CD14-positive monocyte (primary cell): ENCODE results near the gene DBNDD2. TPM values are rescaled to one million over a fixed set of nuclear protein-coding genes. Genes with fewer than 3 reads are reported as not detected.

ENCODE experiments used
- DNase-seq, 3 donors: peaks; one replicate each; pipeline ENCODE4 v3.0.0-alpha.2; 2011 to 2022
- H2AFZ ChIP-seq: 2 replicates; pipeline ENCODE4 v1.6.0; 2012; ENCODE audit warnings: mild to moderate bottlenecking, low read depth, low read length, inconsistent platforms; ENCODE audit not compliant: insufficient read depth, poor library complexity, severe bottlenecking
- H3K27ac ChIP-seq, 2 donors: 1 replicate in 1 of 2; 2 replicates in 1 of 2; pipeline ENCODE4 v1.5.1; 2012 to 2013; ENCODE audit warnings: low read length in 2 of 2, control low read depth in 1 of 2, inconsistent platforms in 1 of 2, low read depth in 1 of 2, mild to moderate bottlenecking in 1 of 2
- H3K27me3 ChIP-seq, 2 donors: one replicate each; pipeline versions ENCODE4 v1.6.0 to v1.6.1; 2011 to 2013; ENCODE audit warnings: low read length in 2 of 2; ENCODE audit not compliant: control insufficient read depth in 2 of 2, insufficient read depth in 2 of 2
- H3K36me3 ChIP-seq, 2 donors: replicated peaks in 1 of 2; 1 replicate in 1 of 2; 2 replicates in 1 of 2; pipeline versions ENCODE4 v1.5.1 to v1.6.1; 2012 to 2013; ENCODE audit warnings: low read length in 2 of 2, control low read depth in 1 of 2, inconsistent platforms in 1 of 2, mild to moderate bottlenecking in 1 of 2; ENCODE audit not compliant: insufficient read depth in 2 of 2, control insufficient read depth in 1 of 2
- H3K4me1 ChIP-seq, 2 donors: 1 replicate in 1 of 2; 2 replicates in 1 of 2; pipeline versions ENCODE4 v1.5.1 to v1.6.1; 2012 to 2013; ENCODE audit warnings: low read length in 2 of 2, control low read depth in 1 of 2, inconsistent platforms in 1 of 2, mild to moderate bottlenecking in 1 of 2, moderate library complexity in 1 of 2; ENCODE audit not compliant: insufficient read depth in 2 of 2, control insufficient read depth in 1 of 2
- H3K4me2 ChIP-seq: replicated peaks from 2 replicates; pipeline ENCODE3; 2012; ENCODE audit warnings: low read length, moderate library complexity, mild to moderate bottlenecking; ENCODE audit not compliant: poor library complexity, severe bottlenecking; ENCODE audit errors: extremely low read depth
- H3K4me3 ChIP-seq, 3 experiments: fragments of 200-600 bp in 1 of 3; sonication (generic) in 1 of 3; replicated peaks in 1 of 3; 1 replicate in 2 of 3; 2 replicates in 1 of 3; pipeline ENCODE4 v1.5.1; 2011 to 2013; ENCODE audit warnings: low read length in 3 of 3, mild to moderate bottlenecking in 3 of 3, control low read depth in 2 of 3, low read depth in 2 of 3, inconsistent platforms in 1 of 3, moderate library complexity in 1 of 3
- H3K79me2 ChIP-seq: 2 replicates; pipeline ENCODE4 v1.6.0; 2012; ENCODE audit warnings: mild to moderate bottlenecking, control low read depth, inconsistent platforms, low read length, moderate library complexity; ENCODE audit not compliant: insufficient read depth
- H3K9ac ChIP-seq: 2 replicates; pipeline ENCODE4 v1.6.0; 2017; ENCODE audit warnings: low read length, mild to moderate bottlenecking; ENCODE audit not compliant: insufficient read depth, poor library complexity, severe bottlenecking
- H3K9me3 ChIP-seq, 2 donors: replicated peaks in 1 of 2; 1 replicate in 1 of 2; 2 replicates in 1 of 2; pipeline versions ENCODE4 v1.5.1 to v1.6.1; 2012 to 2013; ENCODE audit warnings: low read length in 2 of 2, control low read depth in 1 of 2; ENCODE audit not compliant: control insufficient read depth in 1 of 2, insufficient read depth in 1 of 2
- H4K20me1 ChIP-seq: 2 replicates; pipeline ENCODE4 v1.6.0; 2012; ENCODE audit warnings: mild to moderate bottlenecking, low read length, control low read depth, moderate library complexity; ENCODE audit not compliant: insufficient read depth
- H3K27ac Mint-ChIP-seq, 7 donors: one replicate each; pipeline ENCODE4 v1.8.0; 2020; ENCODE audit warnings: mild to moderate bottlenecking in 7 of 7, mixed read lengths in 7 of 7, moderate library complexity in 6 of 7, inconsistent platforms in 2 of 7
- H3K27me3 Mint-ChIP-seq, 3 donors: one replicate each; pipeline ENCODE4 v1.8.0; 2021 to 2022; ENCODE audit warnings: low read depth in 3 of 3, mild to moderate bottlenecking in 3 of 3, mixed read lengths in 3 of 3, moderate library complexity in 3 of 3, inconsistent platforms in 1 of 3
- H3K36me3 Mint-ChIP-seq, 2 donors: one replicate each; pipeline ENCODE4 v1.8.0; 2020; ENCODE audit warnings: mixed read lengths in 2 of 2, inconsistent platforms in 1 of 2, mild to moderate bottlenecking in 1 of 2
- H3K4me1 Mint-ChIP-seq: one replicate; pipeline ENCODE4 v1.8.0; 2020; ENCODE audit warnings: mild to moderate bottlenecking, mixed read lengths
- H3K4me3 Mint-ChIP-seq, 2 donors: one replicate each; pipeline ENCODE4 v1.8.0; 2020; ENCODE audit warnings: mild to moderate bottlenecking in 2 of 2, mixed read lengths in 2 of 2, moderate library complexity in 1 of 2
- H3K9me3 Mint-ChIP-seq, 7 donors: one replicate each; pipeline ENCODE4 v1.8.0; 2020 to 2022; ENCODE audit warnings: mixed read lengths in 7 of 7, mild to moderate bottlenecking in 6 of 7, moderate library complexity in 6 of 7, inconsistent platforms in 2 of 7
- WGBS: methylation state at CpG from one replicate; pipeline ENCODE4 v1.1.5; 2013; ENCODE audit warnings: missing lambda C conversion rate; ENCODE audit not compliant: insufficient coverage; 5-methylcytosine and 5-hydroxymethylcytosine counted together
- intact Hi-C, 2 donors: fragments of 100-400 bp; cut with micrococcal nuclease; formaldehyde crosslinking; loops; one replicate each; pipeline versions ENCODE4 v1.15.0 to v1.15.1; 2023
- polyA plus RNA-seq, 3 donors: library from polyadenylated mRNA; depleted of rRNA in 1 of 3; unstranded in 2 of 3; stranded (reverse) in 1 of 3; fragments of 300-500 nt in 2 of 3; fragments of >200 nt in 1 of 3; fragmentation: Illumina TruSeq in 2 of 3; gene quantifications; 1 replicate in 2 of 3; 2 replicates in 1 of 3; pipeline ENCODE4 v1.2.3, GENCODE V29; 2012 to 2021
- TF ChIP-seq, protein P1 (sequence below): fragments of 200-600 bp; IDR thresholded peaks from one replicate; pipeline ENCODE4 v1.8.0; 2022; ENCODE audit warnings: antibody characterized with exemption, mild to moderate bottlenecking

DBNDD2 gene
- polyA plus RNA-seq, 3 donors, result 15.6 to 22.1 (median 21.9) TPM

DNA sequence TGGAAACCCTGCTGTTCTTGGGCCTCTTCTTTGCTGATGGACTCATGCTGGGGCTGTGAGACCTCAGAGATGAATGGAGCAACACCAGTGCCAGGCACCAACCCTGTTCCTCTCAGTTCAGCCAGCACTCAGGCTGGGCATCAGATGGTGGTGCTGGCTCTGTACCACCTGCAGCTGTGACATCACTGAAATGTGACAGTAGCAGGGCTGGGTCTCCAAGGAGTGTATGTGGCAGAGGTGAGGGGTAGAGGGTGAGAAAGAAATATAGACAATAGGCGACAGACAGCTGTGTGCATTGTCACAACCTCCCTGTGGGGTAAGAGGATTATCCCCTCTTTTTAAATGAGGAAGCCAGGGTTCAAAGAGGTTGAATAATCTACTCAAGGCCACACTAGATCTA, 29.9 kb upstream of the DBNDD2 start, which contains the start of gene TP53TG5:
TP53TG5 (minus strand) TSS at position 135 of the 400 bp plus-strand sequence; CDS start at position 46, 89 bp downstream.
- Histone ChIP-seq H2AFZ (no peak within 1 kb of the TSS), H3K4me1 (peaks cover 8% of the 10 kb centered on the region in 2 donors), H3K9ac (no peak within 1 kb of the TSS), H3K79me2 (no peaks in the 10 kb centered on the region), H3K27ac (no peak within 1 kb of the TSS), H3K36me3 (peaks cover 0 to 5% of the 10 kb centered on the region in 2 donors), H3K9me3 (no peaks in the 10 kb centered on the region), H3K4me2 (no peak within 1 kb of the TSS), H3K27me3 (no peaks in the 10 kb centered on the region), H4K20me1 (no peaks in the 10 kb centered on the region), H3K4me3 (no peak within 1 kb of the TSS)
- intact Hi-C loops, result no loop called here
- Mint-ChIP-seq H3K4me3 (no peak within 1 kb of the TSS), H3K4me1 (peaks cover 11% of the 10 kb centered on the region), H3K27me3 (peaks cover 0 to 5% (median 0%) of the 10 kb centered on the region in 3 donors), H3K27ac (peak within 1 kb of the TSS in 1 of 7 donors; percentile 5), H3K36me3 (peaks cover 14 to 20% of the 10 kb centered on the region in 2 donors), H3K9me3 (no peaks in the 10 kb centered on the region)
- TF ChIP-seq, protein P1, sequence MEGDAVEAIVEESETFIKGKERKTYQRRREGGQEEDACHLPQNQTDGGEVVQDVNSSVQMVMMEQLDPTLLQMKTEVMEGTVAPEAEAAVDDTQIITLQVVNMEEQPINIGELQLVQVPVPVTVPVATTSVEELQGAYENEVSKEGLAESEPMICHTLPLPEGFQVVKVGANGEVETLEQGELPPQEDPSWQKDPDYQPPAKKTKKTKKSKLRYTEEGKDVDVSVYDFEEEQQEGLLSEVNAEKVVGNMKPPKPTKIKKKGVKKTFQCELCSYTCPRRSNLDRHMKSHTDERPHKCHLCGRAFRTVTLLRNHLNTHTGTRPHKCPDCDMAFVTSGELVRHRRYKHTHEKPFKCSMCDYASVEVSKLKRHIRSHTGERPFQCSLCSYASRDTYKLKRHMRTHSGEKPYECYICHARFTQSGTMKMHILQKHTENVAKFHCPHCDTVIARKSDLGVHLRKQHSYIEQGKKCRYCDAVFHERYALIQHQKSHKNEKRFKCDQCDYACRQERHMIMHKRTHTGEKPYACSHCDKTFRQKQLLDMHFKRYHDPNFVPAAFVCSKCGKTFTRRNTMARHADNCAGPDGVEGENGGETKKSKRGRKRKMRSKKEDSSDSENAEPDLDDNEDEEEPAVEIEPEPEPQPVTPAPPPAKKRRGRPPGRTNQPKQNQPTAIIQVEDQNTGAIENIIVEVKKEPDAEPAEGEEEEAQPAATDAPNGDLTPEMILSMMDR, result no peak
- WGBS, result no CpG with 5 or more reads among the region's 1 CpG
- no peak for DNase-seq

DNA sequence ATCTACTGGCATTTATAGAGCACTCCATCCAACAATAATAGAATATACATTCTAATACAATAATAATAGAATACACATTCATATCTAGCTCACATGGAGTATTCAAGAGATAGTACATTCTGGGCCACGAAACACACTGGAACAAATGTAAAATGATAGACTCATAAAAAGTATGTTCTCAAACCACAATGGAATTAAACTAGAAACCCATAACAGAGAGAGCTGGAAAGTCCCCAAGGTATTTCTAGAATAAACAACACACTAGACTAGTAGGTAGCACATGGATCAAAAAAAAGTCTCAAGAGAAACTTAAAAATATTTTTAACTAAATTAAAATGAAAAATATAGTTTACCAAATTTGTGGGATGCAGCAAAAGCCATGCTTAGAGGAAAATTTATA, 20.8 kb upstream of the DBNDD2 start:
- H3K9me3 Mint-ChIP-seq, result peaks cover 0 to 3% (median 0%) of the 10 kb centered on the region in 7 donors
- H3K36me3 Mint-ChIP-seq, result peaks cover 0 to 3% of the 10 kb centered on the region in 2 donors
- whole genome bisulfite sequencing, result no CpG with 5 or more reads among the region's 1 CpG
- Histone ChIP-seq H3K36me3 (no peaks in the 10 kb centered on the region), H3K4me3 (no peak overlapping the region), H3K4me1 (no peaks in the 10 kb centered on the region), H3K27ac (no peak overlapping the region), H4K20me1 (no peaks in the 10 kb centered on the region), H2AFZ (no peak overlapping the region), H3K4me2 (no peak overlapping the region), H3K9ac (no peak overlapping the region), H3K9me3 (no peaks in the 10 kb centered on the region), H3K27me3 (no peaks in the 10 kb centered on the region), H3K79me2 (no peaks in the 10 kb centered on the region)
- TF ChIP-seq, protein P1, result no peak
- peaks cover 2% of the 10 kb centered on the region for H3K4me1 Mint-ChIP-seq
- no peak overlapping the region for H3K4me3 Mint-ChIP-seq
- H3K27me3 Mint-ChIP-seq, result peaks cover 2 to 10% (median 8%) of the 10 kb centered on the region in 3 donors
- no peak for DNase-seq
- H3K27ac Mint-ChIP-seq, result no peak overlapping the region
- intact Hi-C loops, result no loop called here
